MCF 10A (cell line): Measurements from ENCODE around the gene CCNL1. TPM values are rescaled to one million over a fixed set of nuclear protein-coding genes. Genes with fewer than 3 reads are reported as not detected.
"Not testable (repeated sequence)": the region's sequence is repeated elsewhere in the genome, so short reads cannot be mapped to it uniquely, and the experiment has no call there.

Source experiments
- BruUV-seq: library from RNA; stranded (reverse); fragments of 400-500 nt; replicated peaks from 2 replicates; lab custom pipeline; 2021; lab: Mats Ljungman, UMichigan
- CTCF ChIA-PET: fragments of 300-600 bp; sonication (Branson Sonifier 250); formaldehyde crosslinking; extraction: SDS; loops from one replicate; lab custom pipeline; 2021; ENCODE audit warnings: antibody characterized with exemption, inconsistent platforms; lab: Yijun Ruan, JAX
- POLR2A ChIA-PET: fragments of 300-600, 350-650 bp; sonication (Branson Sonifier 250); formaldehyde crosslinking; extraction: SDS; loops from one replicate; lab custom pipeline; 2020; ENCODE audit warnings: antibody characterized with exemption, inconsistent platforms; lab: Yijun Ruan, JAX
- DNase-seq: peaks from one replicate; pipeline ENCODE4 v3.0.0-alpha.2; 2018; ENCODE audit not compliant: unreplicated experiment
- H3K27ac Mint-ChIP-seq: one replicate; pipeline ENCODE4 v1.8.0; 2022; ENCODE audit warnings: mild to moderate bottlenecking, low read depth, mixed read lengths; ENCODE audit not compliant: unreplicated experiment
- H3K27me3 Mint-ChIP-seq: one replicate; pipeline ENCODE4 v1.8.0; 2022; ENCODE audit warnings: mixed read lengths; ENCODE audit not compliant: insufficient read depth, unreplicated experiment
- H3K36me3 Mint-ChIP-seq: one replicate; pipeline ENCODE4 v1.8.0; 2022; ENCODE audit warnings: mild to moderate bottlenecking, moderate library complexity, mixed read lengths; ENCODE audit not compliant: insufficient read depth, unreplicated experiment
- H3K4me1 Mint-ChIP-seq: one replicate; pipeline ENCODE4 v1.8.0; 2022; ENCODE audit warnings: mixed read lengths; ENCODE audit not compliant: insufficient read depth, unreplicated experiment
- H3K4me3 Mint-ChIP-seq: one replicate; pipeline ENCODE4 v1.8.0; 2022; ENCODE audit warnings: mild to moderate bottlenecking, moderate library complexity, mixed read lengths; ENCODE audit not compliant: unreplicated experiment
- H3K9me3 Mint-ChIP-seq: one replicate; pipeline ENCODE4 v1.8.0; 2022; ENCODE audit warnings: mixed read lengths; ENCODE audit not compliant: unreplicated experiment
- CTCF ChIP-seq: fragments of 200-600 bp; IDR thresholded peaks from one replicate; pipeline ENCODE4 v1.8.0; 2022; ENCODE audit warnings: antibody characterized with exemption, mild to moderate bottlenecking; ENCODE audit not compliant: unreplicated experiment
- intact Hi-C: fragments of 100-400 bp; cut with micrococcal nuclease; formaldehyde crosslinking; loops from 2 replicates; pipeline ENCODE4 v1.14.1; 2022
- total RNA-seq: library from RNA; stranded (reverse); gene quantifications from 2 replicates; pipeline ENCODE4 v1.2.3, GENCODE V29; 2022

The CCNL1 gene
- total RNA-seq, 1 experiment from 2014 or later, result 103 TPM

DNA sequence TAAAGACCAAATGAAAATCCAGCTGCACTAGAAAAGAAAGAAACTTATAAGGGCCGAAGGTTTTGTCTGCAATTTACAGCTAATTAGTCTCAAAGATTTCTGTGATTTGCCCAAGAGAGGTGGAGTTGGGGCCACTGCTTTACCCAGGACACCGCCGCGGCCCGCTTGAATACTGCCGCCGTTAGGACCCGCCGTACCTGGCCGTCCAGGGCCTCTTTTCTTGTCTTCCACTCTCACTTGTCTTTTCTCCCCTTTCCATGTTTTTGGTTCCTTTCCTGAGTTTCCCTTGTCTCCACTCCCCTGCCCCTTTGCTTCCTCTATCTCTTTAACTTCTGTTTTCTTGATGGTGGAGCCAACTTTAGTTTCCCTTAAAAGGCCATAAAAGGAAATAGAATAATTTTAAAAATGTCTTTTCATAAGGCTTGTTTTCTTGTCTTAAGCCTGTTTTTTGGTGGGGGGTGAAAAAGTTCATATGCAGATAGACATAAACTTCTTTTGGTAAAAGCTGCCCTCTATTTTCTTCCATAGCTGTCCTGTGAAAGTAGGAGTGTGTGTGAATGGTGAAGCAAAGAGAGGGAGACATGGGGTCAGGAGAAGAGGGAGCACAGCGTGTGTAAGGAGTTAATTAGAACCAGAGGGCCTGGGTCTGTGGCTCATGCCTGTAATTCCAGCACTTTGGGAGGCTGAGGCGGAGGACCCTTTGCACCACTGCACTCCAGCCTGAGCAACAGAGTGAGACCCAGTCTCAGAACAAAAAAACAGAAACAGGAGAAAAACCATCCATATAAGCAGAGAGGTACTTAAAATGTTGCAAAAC is 16.0 kb upstream of the CCNL1 start:
- H3K36me3 Mint-ChIP-seq, result no peaks in the 10 kb centered on the region
- no TSS peak for BruUV-seq
- H3K9me3 Mint-ChIP-seq, result no peaks in the 10 kb centered on the region
- POLR2A ChIA-PET, result interaction anchor here (0.5 to 7.5 kb wide), 42 partner anchors 9 to 1522 kb away, joined by 3 to 618 read pairs (median 5); partner anchors contain the start of genes CCNL1, GMPS, PTX3 and RSRC1
- H3K27me3 Mint-ChIP-seq, result no peaks in the 10 kb centered on the region
- DNase-seq, result no peak
- TF ChIP-seq CTCF, result no peak
- peaks cover 6% of the 10 kb centered on the region for H3K4me1 Mint-ChIP-seq
- CTCF ChIA-PET, result interaction anchor here (0.5 to 2.4 kb wide), 14 partner anchors 10 to 1278 kb away, joined by 3 to 29 read pairs (median 3); partner anchors contain the start of gene CCNL1
- intact Hi-C loops, result loop anchor here (1.0 kb wide), 2 partner anchors 16 to 25 kb away; partner anchors contain the start of gene CCNL1
- peak overlapping the region; percentile 98 for H3K27ac Mint-ChIP-seq
- H3K4me3 Mint-ChIP-seq, result peak overlapping the region; percentile 83

GRCh38 chr3:157174649-157175498 is 14.9 kb upstream of the CCNL1 start:
- BruUV-seq, result no TSS peak
- Mint-ChIP-seq H3K27me3 (no peaks in the 10 kb centered on the region), H3K4me3 (peak overlapping the region; percentile 83), H3K27ac (peak overlapping the region; percentile 98), H3K36me3 (no peaks in the 10 kb centered on the region), H3K9me3 (no peaks in the 10 kb centered on the region), H3K4me1 (peaks cover 6% of the 10 kb centered on the region)
- POLR2A ChIA-PET, result interaction anchor here (0.5 to 7.5 kb wide), 42 partner anchors 10 to 1493 kb away, joined by 3 to 618 read pairs (median 5); partner anchors contain the start of genes CCNL1, GMPS, PTX3 and RSRC1
- CTCF ChIA-PET, result interaction anchor here (0.6 to 2.4 kb wide), 15 partner anchors 11 to 1022 kb away, joined by 3 to 29 read pairs (median 3); partner anchors contain the start of gene CCNL1
- TF ChIP-seq CTCF, result no peak
- intact Hi-C loops, result loop anchor here (1.0 kb wide), 2 partner anchors 15 to 26 kb away; partner anchors contain the start of gene CCNL1
- peak; percentile 99 for DNase-seq

DNA sequence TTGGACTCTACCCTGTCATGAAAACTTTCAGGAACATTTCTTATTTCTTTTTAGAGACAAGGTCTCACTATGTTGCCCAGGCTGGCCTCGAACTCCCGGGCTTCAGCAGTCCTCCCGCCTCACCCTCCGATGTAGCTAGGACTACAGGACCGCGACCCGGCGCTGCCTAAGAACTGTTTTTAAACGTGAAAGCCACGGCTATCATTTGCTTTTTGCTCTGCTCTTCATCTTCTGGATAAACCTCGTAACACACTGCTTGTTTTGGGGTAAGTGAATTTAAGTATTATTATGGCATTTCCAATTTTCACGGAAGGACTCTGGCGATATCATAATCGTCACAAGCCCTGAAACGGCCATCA is 14.3 kb upstream of the CCNL1 start:
- CTCF ChIA-PET, result interaction anchor here (0.6 to 2.4 kb wide), 10 partner anchors 11 to 1022 kb away, joined by 3 to 29 read pairs (median 3); partner anchors contain the start of gene CCNL1

DNA sequence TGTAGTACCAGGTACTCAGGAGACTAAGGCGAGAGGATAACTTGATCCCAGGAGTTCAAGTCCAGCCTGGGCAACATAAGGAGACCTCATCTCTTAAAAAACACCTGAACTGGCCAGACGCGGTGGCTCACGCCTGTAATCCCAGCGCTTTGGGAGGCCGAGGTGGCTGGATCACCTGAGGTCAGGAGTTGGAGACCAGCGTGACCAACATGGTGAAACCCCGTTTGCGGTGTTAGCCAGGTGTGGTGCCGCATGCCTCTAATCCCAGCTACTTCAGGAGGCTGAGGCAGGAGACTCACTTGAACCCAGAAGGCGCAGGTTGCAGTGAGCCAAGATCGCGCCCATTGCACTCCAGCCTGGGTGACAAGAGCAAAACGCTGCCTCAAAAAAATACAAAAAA is 13.4 kb upstream of the CCNL1 start:
- ChIA-PET CTCF (interaction anchor here (0.6 to 1.4 kb wide), 4 partner anchors 10 to 484 kb away, joined by 3 to 7 read pairs (median 4); no protein-coding TSS in a partner anchor), POLR2A (interaction anchor here (1.0 to 7.5 kb wide), 6 partner anchors 12 to 499 kb away, joined by 5 to 618 read pairs (median 26); partner anchors contain the start of genes CCNL1 and TIPARP)
- peak overlapping the region; percentile 47 for H3K4me3 Mint-ChIP-seq
- intact Hi-C loops, H3K27me3 Mint-ChIP-seq, H3K9me3 Mint-ChIP-seq, BruUV-seq, H3K36me3 Mint-ChIP-seq, H3K4me1 Mint-ChIP-seq, DNase-seq, H3K27ac Mint-ChIP-seq: not testable (repeated sequence)

More for the DNA sequence above, 14.3 kb upstream of the CCNL1 start:
- Mint-ChIP-seq H3K4me1 (peaks cover 6% of the 10 kb centered on the region), H3K36me3 (no peaks in the 10 kb centered on the region), H3K4me3 (peak overlapping the region; percentile 83), H3K9me3 (no peaks in the 10 kb centered on the region), H3K27me3 (no peaks in the 10 kb centered on the region), H3K27ac (peak overlapping the region; percentile 98)
- no peak for DNase-seq
- intact Hi-C loops, result no loop called here
- POLR2A ChIA-PET, result interaction anchor here (0.5 to 7.5 kb wide), 24 partner anchors 9 to 1493 kb away, joined by 3 to 618 read pairs (median 5); partner anchors contain the start of genes CCNL1, PTX3, SSR3 and TIPARP
- TSS peak; percentile 98 for BruUV-seq
- TF ChIP-seq CTCF, result no peak
